Smooth muscle cell (in vitro differentiated cells): ENCODE data around the gene MAP3K13. TPM values are rescaled to one million over a fixed set of nuclear protein-coding genes. Genes with fewer than 3 reads are reported as not detected.

ENCODE experiments used
- DNase-seq: peaks from one replicate; lab custom pipeline; 2025; ENCODE audit not compliant: unreplicated experiment; lab: John Stamatoyannopoulos, UW
- H2AFZ ChIP-seq: fragments of 200-600 bp; sonication (generic); 2 replicates; pipeline ENCODE4 v1.6.0; 2016; ENCODE audit warnings: antibody characterized with exemption, low read depth, mild to moderate bottlenecking
- H3F3A ChIP-seq: fragments of 200-600 bp; sonication (generic); 2 replicates; pipeline ENCODE4 v1.6.0; 2017; ENCODE audit warnings: antibody characterized with exemption, low read depth
- H3K27ac ChIP-seq: fragments of 200-600 bp; sonication (generic); 2 replicates; pipeline ENCODE4 v1.5.1; 2016; ENCODE audit warnings: low read depth, mild to moderate bottlenecking
- H3K27me3 ChIP-seq: fragments of 200-600 bp; sonication (generic); 2 replicates; pipeline ENCODE4 v1.6.1; 2016; ENCODE audit warnings: low read depth, mild to moderate bottlenecking
- H3K36me3 ChIP-seq: fragments of 200-600 bp; sonication (generic); 2 replicates; pipeline ENCODE4 v1.5.1; 2016; ENCODE audit warnings: low read depth
- H3K4me1 ChIP-seq: fragments of 200-600 bp; sonication (generic); 2 replicates; pipeline ENCODE4 v1.5.1; 2016; ENCODE audit warnings: low read depth
- H3K4me2 ChIP-seq: fragments of 200-600 bp; sonication (generic); 2 replicates; pipeline ENCODE4 v1.6.0; 2016; ENCODE audit warnings: mild to moderate bottlenecking
- H3K4me3 ChIP-seq: fragments of 200-600 bp; sonication (generic); 2 replicates; pipeline ENCODE4 v1.5.1; 2016; ENCODE audit warnings: mild to moderate bottlenecking
- H3K79me2 ChIP-seq: fragments of 200-600 bp; sonication (generic); 2 replicates; pipeline ENCODE4 v1.6.0; 2016; ENCODE audit warnings: low read depth, mild to moderate bottlenecking
- H3K9ac ChIP-seq: fragments of 200-600 bp; sonication (generic); 2 replicates; pipeline ENCODE4 v1.6.0; 2016; ENCODE audit warnings: low read depth
- H3K9me3 ChIP-seq: fragments of 200-600 bp; sonication (generic); replicated peaks from 2 replicates; pipeline ENCODE4 v1.5.1; 2016; ENCODE audit warnings: low read depth
- H4K20me1 ChIP-seq: fragments of 200-600 bp; sonication (generic); 2 replicates; pipeline ENCODE4 v1.6.0; 2016; ENCODE audit warnings: low read depth
- WGBS: methylation state at CpG from one replicate; pipeline ENCODE4 v1.1.7; 2016; ENCODE audit warnings: low lambda C conversion rate; 5-methylcytosine and 5-hydroxymethylcytosine counted together
- polyA plus RNA-seq: library from polyadenylated mRNA; unstranded; fragments of >200 nt; fragmentation: Nextera tagmentation; extraction: Ambion mirVana; gene quantifications from 2 replicates; pipeline ENCODE4 v1.2.1, GENCODE V29; 2016
- total RNA-seq: library from RNA; depleted of rRNA; stranded (reverse); fragments of >200 nt; gene quantifications from 2 replicates; pipeline ENCODE4 v1.2.3, GENCODE V29; 2014
- TF ChIP-seq, protein P1 (sequence below): fragments of 200-600 bp; sonication (generic); IDR thresholded peaks from 2 replicates; pipeline ENCODE4 v1.5.1; 2017; ENCODE audit warnings: borderline replicate concordance, mild to moderate bottlenecking, antibody characterized with exemption; ENCODE audit not compliant: insufficient read depth, poor library complexity, severe bottlenecking

MAP3K13 gene
- total and polyA plus RNA-seq, 2 experiments from 2014 or later: 28.5 to 49.9 TPM

DNA sequence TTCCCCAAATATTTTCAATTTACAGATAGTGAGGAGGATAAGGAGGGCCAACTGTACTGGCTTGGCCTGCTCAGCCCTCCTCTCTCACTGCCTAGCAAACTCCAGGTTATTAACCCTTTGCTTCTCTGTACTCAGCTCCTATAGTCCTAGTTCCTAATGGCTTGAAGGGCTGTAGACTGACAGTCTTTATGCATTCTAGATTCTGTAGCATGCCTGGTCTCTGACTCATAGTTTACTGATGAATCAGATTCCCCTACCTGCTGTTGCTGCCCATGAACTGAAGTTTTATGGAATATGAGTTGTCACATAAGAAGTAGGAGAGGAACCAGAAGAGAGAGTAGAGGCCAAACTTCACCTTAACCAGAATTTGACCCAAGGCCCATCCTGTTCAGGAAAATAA lies 27.1 kb upstream of the MAP3K13 start:
- Histone ChIP-seq H4K20me1 (no peaks in the 10 kb centered on the region), H3K27me3 (no peaks in the 10 kb centered on the region), H3K79me2 (no peaks in the 10 kb centered on the region), H3K27ac (no peak overlapping the region), H2AFZ (no peak overlapping the region), H3K9me3 (no peaks in the 10 kb centered on the region), H3K9ac (no peak overlapping the region), H3K4me2 (no peak overlapping the region), H3K4me3 (no peak overlapping the region), H3K36me3 (no peaks in the 10 kb centered on the region), H3F3A (no peaks in the 10 kb centered on the region), H3K4me1 (no peaks in the 10 kb centered on the region)
- DNase-seq: no peak
- TF ChIP-seq, protein P1, sequence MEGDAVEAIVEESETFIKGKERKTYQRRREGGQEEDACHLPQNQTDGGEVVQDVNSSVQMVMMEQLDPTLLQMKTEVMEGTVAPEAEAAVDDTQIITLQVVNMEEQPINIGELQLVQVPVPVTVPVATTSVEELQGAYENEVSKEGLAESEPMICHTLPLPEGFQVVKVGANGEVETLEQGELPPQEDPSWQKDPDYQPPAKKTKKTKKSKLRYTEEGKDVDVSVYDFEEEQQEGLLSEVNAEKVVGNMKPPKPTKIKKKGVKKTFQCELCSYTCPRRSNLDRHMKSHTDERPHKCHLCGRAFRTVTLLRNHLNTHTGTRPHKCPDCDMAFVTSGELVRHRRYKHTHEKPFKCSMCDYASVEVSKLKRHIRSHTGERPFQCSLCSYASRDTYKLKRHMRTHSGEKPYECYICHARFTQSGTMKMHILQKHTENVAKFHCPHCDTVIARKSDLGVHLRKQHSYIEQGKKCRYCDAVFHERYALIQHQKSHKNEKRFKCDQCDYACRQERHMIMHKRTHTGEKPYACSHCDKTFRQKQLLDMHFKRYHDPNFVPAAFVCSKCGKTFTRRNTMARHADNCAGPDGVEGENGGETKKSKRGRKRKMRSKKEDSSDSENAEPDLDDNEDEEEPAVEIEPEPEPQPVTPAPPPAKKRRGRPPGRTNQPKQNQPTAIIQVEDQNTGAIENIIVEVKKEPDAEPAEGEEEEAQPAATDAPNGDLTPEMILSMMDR: no peak

DNA sequence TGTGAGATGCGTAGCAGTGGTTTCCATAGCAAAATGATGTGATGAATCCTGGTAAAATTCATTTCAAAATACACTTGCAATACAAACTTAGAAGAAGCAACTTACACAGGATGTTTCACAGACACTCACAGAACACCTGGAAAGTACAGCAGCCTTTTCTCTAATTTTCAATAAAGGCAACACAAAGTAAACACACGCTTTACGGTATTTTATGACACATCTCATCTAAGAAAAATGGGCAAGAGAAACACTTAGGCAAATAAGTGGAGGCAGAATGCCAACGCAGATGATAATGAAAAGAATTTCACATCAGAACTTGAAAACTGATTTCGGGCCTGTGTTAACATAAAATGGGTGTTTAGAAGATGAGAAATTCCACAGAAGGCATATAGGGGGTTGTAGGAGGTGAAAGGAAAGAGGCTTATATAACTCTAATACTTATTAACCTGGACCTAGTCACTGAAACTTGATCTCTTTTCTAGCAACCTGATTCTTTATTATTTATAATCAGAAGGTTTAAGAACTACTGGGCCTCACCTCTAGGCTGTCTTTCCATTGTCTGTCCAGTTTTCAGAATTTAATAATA lies 25.6 kb upstream of the MAP3K13 start:
- Histone ChIP-seq H3K79me2 (no peaks in the 10 kb centered on the region), H3K4me3 (no peak overlapping the region), H3K27ac (no peak overlapping the region), H3F3A (no peaks in the 10 kb centered on the region), H4K20me1 (no peaks in the 10 kb centered on the region), H3K4me1 (no peaks in the 10 kb centered on the region), H3K4me2 (no peak overlapping the region), H3K27me3 (no peaks in the 10 kb centered on the region), H3K9me3 (no peaks in the 10 kb centered on the region), H3K9ac (no peak overlapping the region), H2AFZ (no peak overlapping the region), H3K36me3 (no peaks in the 10 kb centered on the region)
- TF ChIP-seq, protein P1: no peak
- DNase-seq: no peak
- WGBS: 93% methylated on average over 5 of the region's 5 CpGs

DNA sequence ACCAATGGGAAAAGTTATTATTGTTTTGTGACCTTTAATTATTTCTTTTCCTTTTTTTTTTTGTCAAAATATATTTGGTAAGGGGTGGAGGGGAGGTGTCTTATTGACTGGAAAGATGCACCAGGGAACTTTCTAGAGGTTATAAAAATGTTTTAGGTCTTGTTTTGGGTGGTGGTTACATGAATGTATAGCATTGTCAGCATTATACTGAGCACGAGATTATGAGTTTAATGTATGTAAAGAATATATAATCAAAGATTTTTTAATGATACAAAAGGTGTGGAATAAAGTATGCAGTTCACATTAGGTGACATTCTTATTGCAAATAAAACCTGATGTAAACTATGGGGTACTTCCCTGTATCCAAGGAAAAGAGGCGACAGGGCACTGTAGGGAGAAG lies 23.0 kb upstream of the MAP3K13 start:
- Histone ChIP-seq H3K9me3 (no peaks in the 10 kb centered on the region), H3K4me2 (no peak overlapping the region), H3K79me2 (no peaks in the 10 kb centered on the region), H4K20me1 (no peaks in the 10 kb centered on the region), H3K27me3 (no peaks in the 10 kb centered on the region), H3K4me1 (no peaks in the 10 kb centered on the region), H2AFZ (no peak overlapping the region), H3F3A (no peaks in the 10 kb centered on the region), H3K27ac (no peak overlapping the region), H3K36me3 (no peaks in the 10 kb centered on the region), H3K9ac (no peak overlapping the region), H3K4me3 (no peak overlapping the region)
- no peak for DNase-seq
- TF ChIP-seq, protein P1: no peak
- WGBS: 88% methylated on average over 2 of the region's 2 CpGs

DNA sequence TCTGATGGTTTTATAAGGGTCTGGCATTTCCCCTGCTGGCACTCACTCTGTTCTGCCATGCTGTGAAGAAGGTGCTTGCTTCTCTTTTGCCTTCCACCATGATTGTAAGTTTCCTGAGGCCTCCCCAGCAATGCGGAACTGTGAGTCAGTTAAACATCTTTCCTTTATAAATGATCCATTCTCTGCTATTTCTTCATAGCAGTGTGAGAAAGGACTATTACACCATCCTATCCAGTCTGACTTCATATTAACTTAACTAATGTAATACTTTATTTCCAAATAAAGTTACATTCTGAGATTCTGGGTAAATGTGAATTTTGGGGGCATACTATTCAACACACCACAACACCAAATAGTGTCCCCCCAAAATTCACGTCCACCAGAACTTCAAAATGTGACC lies 22.2 kb upstream of the MAP3K13 start:
- 95% methylated on average over 2 of the region's 2 CpGs for WGBS
- no peaks in the 10 kb centered on the region for H3K27me3 ChIP-seq
- DNase-seq: no peak
- TF ChIP-seq, protein P1: no peak
- no peak overlapping the region for H3K4me3 ChIP-seq
- H2AFZ ChIP-seq: no peak overlapping the region
- H4K20me1 ChIP-seq: no peaks in the 10 kb centered on the region
- no peaks in the 10 kb centered on the region for H3K36me3 ChIP-seq
- no peaks in the 10 kb centered on the region for H3K9me3 ChIP-seq
- H3K4me2 ChIP-seq: no peak overlapping the region
- no peak overlapping the region for H3K27ac ChIP-seq
- no peaks in the 10 kb centered on the region for H3K79me2 ChIP-seq
- no peaks in the 10 kb centered on the region for H3K4me1 ChIP-seq
- H3F3A ChIP-seq: no peaks in the 10 kb centered on the region
- H3K9ac ChIP-seq: no peak overlapping the region
